HS-5 (cell line): ENCODE data around the gene CCNJL.

Experiments used
- DNase-seq: peaks from one replicate; pipeline ENCODE4 v3.0.0-alpha.2; 2012; ENCODE audit warnings: low read depth

The CCNJL gene

DNA sequence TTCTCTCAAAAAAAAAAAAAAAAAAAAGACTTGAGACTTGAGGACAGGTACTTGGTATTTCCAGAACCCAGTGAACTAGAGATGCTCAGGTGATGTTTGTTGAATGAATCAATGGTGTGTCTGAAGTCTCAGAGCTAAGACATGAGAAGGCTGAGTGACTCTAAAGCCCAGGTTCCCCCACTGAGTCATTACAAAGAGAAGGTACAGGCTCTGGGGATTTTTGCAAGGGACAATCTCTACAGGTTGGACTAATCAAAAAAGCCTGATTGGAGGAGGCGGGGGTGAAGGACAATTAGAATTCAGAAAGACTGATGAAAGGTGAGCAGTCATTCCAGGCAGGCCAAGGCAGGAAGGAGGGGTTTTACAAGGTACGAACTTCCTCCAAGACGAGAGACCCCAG, 91.3 kb downstream of the CCNJL start:
- no peak for DNase-seq

DNA sequence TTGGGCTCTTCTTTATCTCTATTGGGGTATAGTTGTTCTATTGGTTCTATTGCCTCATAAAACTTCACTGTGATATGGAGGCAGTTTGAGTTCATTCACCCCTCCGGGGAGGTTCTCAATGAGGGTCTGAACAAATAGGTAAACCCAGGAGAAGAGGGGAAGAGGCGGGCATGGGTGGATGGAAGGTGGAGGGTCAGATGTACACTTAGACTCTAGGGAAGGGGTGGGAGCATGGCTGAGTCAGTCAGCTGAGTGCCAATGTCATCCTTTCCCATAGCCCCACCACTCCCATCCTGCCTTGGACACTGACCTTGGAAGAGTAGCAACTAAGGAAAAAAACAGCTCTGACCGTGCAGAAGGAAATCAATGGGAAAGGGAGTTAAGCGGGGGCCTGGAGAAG, 93.0 kb downstream of the CCNJL start:
- no peak for DNase-seq

DNA sequence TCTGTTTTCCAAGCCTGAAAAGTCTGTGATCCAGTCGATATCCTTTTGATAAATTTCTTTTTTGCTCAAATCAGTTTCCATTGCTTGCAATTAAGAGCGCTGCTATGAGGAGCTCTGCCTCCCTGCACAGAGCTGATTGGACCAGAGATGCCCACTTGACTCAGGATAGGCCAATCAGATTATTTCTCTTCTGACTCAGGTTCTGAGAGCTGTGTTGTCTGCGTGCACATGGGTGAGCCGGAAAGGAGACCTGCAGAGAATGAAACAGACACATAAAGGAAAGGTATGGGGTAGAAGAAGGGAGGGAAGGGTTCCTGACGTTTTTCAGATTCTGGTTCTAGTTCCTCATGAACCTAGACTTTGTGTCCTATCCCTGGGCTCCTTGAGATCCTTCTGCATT, 98.8 kb downstream of the CCNJL start:
- no peak for DNase-seq

DNA sequence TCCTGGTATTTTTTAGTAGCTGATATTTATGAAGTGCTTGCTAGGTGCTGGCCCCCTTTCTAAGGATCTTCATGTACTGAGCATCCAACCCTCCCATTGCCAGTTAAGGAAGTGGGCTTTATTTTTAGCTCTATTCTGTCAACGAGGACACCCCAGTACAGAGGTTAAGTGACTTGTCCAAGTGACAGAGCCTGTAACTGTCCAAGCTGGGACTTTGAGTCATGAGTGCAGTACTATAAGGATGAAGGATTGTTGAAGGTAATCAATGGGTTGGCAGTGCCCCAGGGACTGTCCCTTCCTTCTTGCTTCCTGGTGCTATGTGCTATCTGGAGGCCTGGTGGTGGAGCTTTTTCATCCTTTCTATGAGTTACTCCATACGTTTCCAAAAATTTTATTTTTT, 101.0 kb downstream of the CCNJL start:
- DNase-seq = no peak

DNA sequence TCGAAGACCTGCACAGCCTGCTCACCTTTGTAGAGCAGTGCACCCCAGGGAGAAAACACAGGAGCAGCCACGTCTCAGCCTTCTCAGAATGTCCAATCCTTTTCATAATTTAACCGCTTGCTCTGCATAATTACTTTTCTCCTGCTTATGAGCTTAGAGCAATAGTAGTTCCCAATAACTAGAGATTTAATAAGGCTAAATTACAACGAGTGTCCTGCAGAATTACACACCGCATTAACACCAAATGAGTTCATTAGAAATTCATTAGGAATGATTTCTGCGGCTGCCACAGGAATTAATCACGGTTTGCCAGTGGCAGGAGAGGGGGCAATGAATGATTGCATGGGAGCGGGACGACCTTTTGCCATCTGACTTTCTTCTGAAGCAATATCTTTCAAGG, 101.8 kb downstream of the CCNJL start:
- no peak for DNase-seq

DNA sequence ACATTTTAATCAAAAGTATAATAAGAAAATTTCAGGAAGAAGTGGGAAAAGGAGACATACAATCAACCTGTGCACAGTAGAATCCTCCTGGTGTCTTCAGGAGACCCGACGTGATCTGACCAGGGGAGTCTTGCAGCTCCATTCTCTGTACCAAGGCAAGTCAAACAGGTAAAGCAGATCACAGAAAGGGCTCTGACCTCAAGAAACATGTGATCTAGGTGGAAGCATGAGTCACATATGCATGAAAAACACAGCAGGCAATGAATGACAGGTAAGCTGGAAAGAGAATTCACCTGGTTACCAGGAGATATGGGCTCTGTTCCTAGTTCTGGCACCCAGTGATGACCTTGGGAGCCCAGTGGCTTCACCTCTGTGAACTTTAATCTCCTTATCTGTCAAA, 102.4 kb downstream of the CCNJL start:
- no peak for DNase-seq

DNA sequence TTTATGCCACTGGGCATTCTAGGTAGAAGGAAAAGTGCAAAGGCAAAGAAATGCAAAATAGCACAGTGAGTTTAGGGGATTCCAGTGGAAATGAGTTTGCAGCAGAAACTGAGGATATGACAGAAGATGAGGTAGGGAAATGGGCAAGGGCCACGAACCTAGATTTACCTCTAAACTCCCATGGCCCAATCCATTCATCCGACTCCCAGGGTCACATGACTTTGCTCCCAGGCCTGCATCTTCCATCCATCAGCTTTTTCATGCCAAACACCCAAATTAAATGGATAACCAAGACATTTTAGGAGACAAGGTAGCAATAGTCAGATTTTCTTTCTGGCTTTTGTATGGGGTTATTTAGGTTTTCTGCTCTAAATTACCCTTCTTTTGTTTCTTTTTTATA, 105.3 kb downstream of the CCNJL start:
- DNase-seq = no peak
